Embryonic facial prominence (tissue), 1 donor: ENCODE data around the gene SLC16A9.

Experiments
- DNase-seq: peaks from one replicate; pipeline ENCODE4 v3.0.0-alpha.2; 2016; ENCODE audit errors: extremely low spot score

SLC16A9 gene

GRCh38 chr10:59628456-59628855 lies 81.2 kb downstream of the SLC16A9 start:
- DNase-seq = no peak

GRCh38 chr10:59627366-59628018 lies 82.2 kb downstream of the SLC16A9 start:
- no peak for DNase-seq

GRCh38 chr10:59626523-59626869 lies 83.2 kb downstream of the SLC16A9 start:
- DNase-seq = no peak

GRCh38 chr10:59625721-59626522 lies 83.7 kb downstream of the SLC16A9 start:
- peak; percentile 91 for DNase-seq

GRCh38 chr10:59624951-59625350 lies 84.7 kb downstream of the SLC16A9 start:
- DNase-seq = no peak

- no peak for DNase-seq
These were observed 85.5 kb downstream of the SLC16A9 start for GRCh38 chr10:59624136-59624535.

- no peak for DNase-seq
These were observed 86.2 kb downstream of the SLC16A9 start for GRCh38 chr10:59623133-59624121.

GRCh38 chr10:59622320-59623132 lies 87.1 kb downstream of the SLC16A9 start:
- DNase-seq = peak; percentile 43

GRCh38 chr10:59621771-59622170 lies 87.9 kb downstream of the SLC16A9 start:
- DNase-seq = no peak

- DNase-seq = no peak
These were observed 91.0 kb downstream of the SLC16A9 start for GRCh38 chr10:59618666-59619065.

GRCh38 chr10:59617996-59618395 lies 91.7 kb downstream of the SLC16A9 start:
- no peak for DNase-seq

GRCh38 chr10:59611048-59611447 lies 98.6 kb downstream of the SLC16A9 start:
- no peak for DNase-seq

- no peak for DNase-seq
These were observed 101.7 kb downstream of the SLC16A9 start for GRCh38 chr10:59607970-59608369.

GRCh38 chr10:59606551-59606961 lies 103.1 kb downstream of the SLC16A9 start:
- no peak for DNase-seq

- no peak for DNase-seq
These were observed 107.7 kb downstream of the SLC16A9 start for GRCh38 chr10:59601985-59602384.
